ENCODE results near the gene CNOT3. TPM values are rescaled to one million over a fixed set of nuclear protein-coding genes. Genes with fewer than 3 reads are reported as not detected.
A peak's percentile ranks its signal among the peaks of the same experiment; 100 is the strongest.

The CNOT3 gene
- total and polyA plus RNA-seq, 2 of the 13 experiments (the other 11 are each of a cell fraction or from before 2014, with no cell fraction given): 4.3 to 5.8 TPM

DNA sequence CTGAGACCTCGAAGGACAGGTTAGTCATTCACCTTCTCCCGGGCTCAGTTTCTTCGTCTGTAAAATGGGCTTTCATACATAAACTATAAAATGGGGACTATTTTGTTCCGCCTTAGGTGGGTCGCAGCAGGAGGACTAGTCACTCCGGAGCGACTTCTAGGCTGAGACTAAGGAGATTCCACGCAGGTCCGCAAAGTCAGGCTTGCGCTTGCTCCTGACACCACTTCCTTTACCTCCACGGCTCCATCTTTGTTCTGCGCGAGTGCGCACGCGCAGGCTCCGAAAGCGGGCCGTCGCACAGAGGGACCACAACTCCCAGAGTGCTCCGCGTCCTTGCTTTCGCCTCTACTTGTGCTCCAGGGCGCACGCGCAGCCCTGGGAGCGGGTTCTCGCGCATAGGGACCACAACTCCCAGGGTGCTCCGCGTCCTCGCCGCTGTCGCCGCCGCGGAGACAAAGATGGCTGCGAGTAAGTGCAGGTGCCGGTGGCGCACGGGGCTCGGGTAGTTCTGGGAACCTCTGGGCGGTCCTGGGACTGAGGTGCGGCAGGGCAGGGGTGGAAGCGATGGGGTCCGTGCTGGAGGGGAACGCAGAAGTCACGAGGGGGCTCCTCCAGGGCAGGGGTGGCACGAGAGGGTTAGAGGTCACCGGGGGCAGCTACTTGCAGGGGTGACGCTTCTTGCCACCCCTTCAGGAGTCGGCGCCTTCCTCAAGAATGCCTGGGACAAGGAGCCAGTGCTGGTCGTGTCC lies 35.0 kb upstream of the CNOT3 start, which contains the start of gene NDUFA3 (continued):
- no peak for TF ChIP-seq ZNF670 (CRISPR knock-in tag; IDR thresholded peaks at IDR 0.05; ENCODE audit: borderline replicate concordance)
- TF ChIP-seq, protein P1, sequence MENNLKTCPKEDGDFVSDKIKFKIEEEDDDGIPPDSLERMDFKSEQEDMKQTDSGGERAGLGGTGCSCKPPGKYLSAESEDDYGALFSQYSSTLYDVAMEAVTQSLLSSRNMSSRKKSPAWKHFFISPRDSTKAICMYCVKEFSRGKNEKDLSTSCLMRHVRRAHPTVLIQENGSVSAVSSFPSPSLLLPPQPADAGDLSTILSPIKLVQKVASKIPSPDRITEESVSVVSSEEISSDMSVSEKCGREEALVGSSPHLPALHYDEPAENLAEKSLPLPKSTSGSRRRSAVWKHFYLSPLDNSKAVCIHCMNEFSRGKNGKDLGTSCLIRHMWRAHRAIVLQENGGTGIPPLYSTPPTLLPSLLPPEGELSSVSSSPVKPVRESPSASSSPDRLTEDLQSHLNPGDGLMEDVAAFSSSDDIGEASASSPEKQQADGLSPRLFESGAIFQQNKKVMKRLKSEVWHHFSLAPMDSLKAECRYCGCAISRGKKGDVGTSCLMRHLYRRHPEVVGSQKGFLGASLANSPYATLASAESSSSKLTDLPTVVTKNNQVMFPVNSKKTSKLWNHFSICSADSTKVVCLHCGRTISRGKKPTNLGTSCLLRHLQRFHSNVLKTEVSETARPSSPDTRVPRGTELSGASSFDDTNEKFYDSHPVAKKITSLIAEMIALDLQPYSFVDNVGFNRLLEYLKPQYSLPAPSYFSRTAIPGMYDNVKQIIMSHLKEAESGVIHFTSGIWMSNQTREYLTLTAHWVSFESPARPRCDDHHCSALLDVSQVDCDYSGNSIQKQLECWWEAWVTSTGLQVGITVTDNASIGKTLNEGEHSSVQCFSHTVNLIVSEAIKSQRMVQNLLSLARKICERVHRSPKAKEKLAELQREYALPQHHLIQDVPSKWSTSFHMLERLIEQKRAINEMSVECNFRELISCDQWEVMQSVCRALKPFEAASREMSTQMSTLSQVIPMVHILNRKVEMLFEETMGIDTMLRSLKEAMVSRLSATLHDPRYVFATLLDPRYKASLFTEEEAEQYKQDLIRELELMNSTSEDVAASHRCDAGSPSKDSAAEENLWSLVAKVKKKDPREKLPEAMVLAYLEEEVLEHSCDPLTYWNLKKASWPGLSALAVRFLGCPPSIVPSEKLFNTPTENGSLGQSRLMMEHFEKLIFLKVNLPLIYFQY (CRISPR knock-in tag; IDR thresholded peaks at IDR 0.05; ENCODE audit: borderline replicate concordance): no peak; the same call in 1 of the 2 replicates
- no peak for TF ChIP-seq ZFP41 (CRISPR knock-in tag; IDR thresholded peaks at IDR 0.05; ENCODE audit: borderline replicate concordance)
- TF ChIP-seq ZFP1 (CRISPR knock-in tag; IDR thresholded peaks at IDR 0.05): no peak
- TF ChIP-seq CBX1 (IDR thresholded peaks at IDR 0.05; ENCODE audit: low read depth): no peak
- TF ChIP-seq ZNF441 (CRISPR knock-in tag; IDR thresholded peaks at IDR 0.05; ENCODE audit: borderline replicate concordance): 0 out of 2 replicates have a peak, but pooled peaks have one; percentile 18
- TF ChIP-seq TCF7L2 (IDR thresholded peaks at IDR 0.05; ENCODE audit: low read depth, low read length): no peak
- 0 out of 2 replicates have a peak, but pooled peaks have one; percentile 48 for TF ChIP-seq ZNF34 (CRISPR knock-in tag; IDR thresholded peaks at IDR 0.05; ENCODE audit: borderline replicate concordance)
- TF ChIP-seq KDM4B (CRISPR knock-in tag; IDR thresholded peaks at IDR 0.05): peak; percentile 25; the same call in 1 of the 2 replicates
- TF ChIP-seq MAFK (conservative IDR thresholded peaks at IDR 0.05 in 1 of 2, IDR thresholded peaks at IDR 0.05 in 1 of 2; ENCODE audit: low read length in 2 of 2): no peak
- peak; percentile 64; the same call in 1 of the 2 replicates for TF ChIP-seq FOXC1 (CRISPR knock-in tag; IDR thresholded peaks at IDR 0.05; ENCODE audit: borderline replicate concordance)
- peak; percentile 58; the same call in 1 of the 2 replicates for TF ChIP-seq AHR (CRISPR knock-in tag; IDR thresholded peaks at IDR 0.05)
- TF ChIP-seq ZNF577 (CRISPR knock-in tag; IDR thresholded peaks at IDR 0.05; ENCODE audit: borderline replicate concordance, low read depth): no peak
- no peak for TF ChIP-seq SMYD3 (CRISPR knock-in tag; IDR thresholded peaks at IDR 0.05)
- no peak for TF ChIP-seq ZC3H4 (CRISPR knock-in tag; IDR thresholded peaks at IDR 0.05; ENCODE audit: borderline replicate concordance)
- TF ChIP-seq, protein P2, sequence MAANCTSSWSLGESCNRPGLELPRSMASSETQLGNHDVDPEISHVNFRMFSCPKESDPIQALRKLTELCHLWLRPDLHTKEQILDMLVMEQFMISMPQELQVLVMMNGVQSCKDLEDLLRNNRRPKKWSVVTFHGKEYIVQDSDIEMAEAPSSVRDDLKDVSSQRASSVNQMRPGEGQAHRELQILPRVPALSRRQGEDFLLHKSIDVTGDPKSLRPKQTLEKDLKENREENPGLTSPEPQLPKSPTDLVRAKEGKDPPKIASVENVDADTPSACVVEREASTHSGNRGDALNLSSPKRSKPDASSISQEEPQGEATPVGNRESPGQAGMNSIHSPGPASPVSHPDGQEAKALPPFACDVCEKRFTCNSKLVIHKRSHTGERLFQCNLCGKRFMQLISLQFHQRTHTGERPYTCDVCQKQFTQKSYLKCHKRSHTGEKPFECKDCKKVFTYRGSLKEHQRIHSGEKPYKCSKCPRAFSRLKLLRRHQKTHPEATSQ (CRISPR knock-in tag; IDR thresholded peaks at IDR 0.05; ENCODE audit: borderline replicate concordance): no peak
- TF ChIP-seq KAT8 (CRISPR knock-in tag; IDR thresholded peaks at IDR 0.05): peak; percentile 92
- TF ChIP-seq SP2 (CRISPR knock-in tag; IDR thresholded peaks at IDR 0.05): peak; percentile 21; the same call in 1 of the 2 replicates
- TF ChIP-seq ZSCAN31 (CRISPR knock-in tag; IDR thresholded peaks at IDR 0.05; ENCODE audit: low read depth): no peak
- no peak for TF ChIP-seq CEBPZ (IDR thresholded peaks at IDR 0.05; ENCODE audit: low read length)
- TF ChIP-seq TBL1XR1 (IDR thresholded peaks at IDR 0.05; ENCODE audit: borderline replicate concordance, low read length, partially characterized antibody): peak; percentile 45
- TF ChIP-seq STAT5B (CRISPR knock-in tag; IDR thresholded peaks at IDR 0.05): no peak

Data from HepG2 (cell line).